MCF 10A (cell line): ENCODE measurements around the gene CXCL8. TPM values are rescaled to one million over a fixed set of nuclear protein-coding genes. Genes with fewer than 3 reads are reported as not detected.

Experiments used
- BruUV-seq: library from RNA; stranded (reverse); fragments of 400-500 nt; replicated peaks from 2 replicates; lab custom pipeline; 2021; lab: Mats Ljungman, UMichigan
- CTCF ChIA-PET: fragments of 300-600 bp; sonication (Branson Sonifier 250); formaldehyde crosslinking; extraction: SDS; loops from one replicate; lab custom pipeline; 2021; ENCODE audit warnings: antibody characterized with exemption, inconsistent platforms; lab: Yijun Ruan, JAX
- POLR2A ChIA-PET: fragments of 300-600, 350-650 bp; sonication (Branson Sonifier 250); formaldehyde crosslinking; extraction: SDS; loops from one replicate; lab custom pipeline; 2020; ENCODE audit warnings: antibody characterized with exemption, inconsistent platforms; lab: Yijun Ruan, JAX
- DNase-seq: peaks from one replicate; pipeline ENCODE4 v3.0.0-alpha.2; 2018; ENCODE audit not compliant: unreplicated experiment
- H3K27ac Mint-ChIP-seq: one replicate; pipeline ENCODE4 v1.8.0; 2022; ENCODE audit warnings: mild to moderate bottlenecking, low read depth, mixed read lengths; ENCODE audit not compliant: unreplicated experiment
- H3K27me3 Mint-ChIP-seq: one replicate; pipeline ENCODE4 v1.8.0; 2022; ENCODE audit warnings: mixed read lengths; ENCODE audit not compliant: insufficient read depth, unreplicated experiment
- H3K36me3 Mint-ChIP-seq: one replicate; pipeline ENCODE4 v1.8.0; 2022; ENCODE audit warnings: mild to moderate bottlenecking, moderate library complexity, mixed read lengths; ENCODE audit not compliant: insufficient read depth, unreplicated experiment
- H3K4me1 Mint-ChIP-seq: one replicate; pipeline ENCODE4 v1.8.0; 2022; ENCODE audit warnings: mixed read lengths; ENCODE audit not compliant: insufficient read depth, unreplicated experiment
- H3K4me3 Mint-ChIP-seq: one replicate; pipeline ENCODE4 v1.8.0; 2022; ENCODE audit warnings: mild to moderate bottlenecking, moderate library complexity, mixed read lengths; ENCODE audit not compliant: unreplicated experiment
- H3K9me3 Mint-ChIP-seq: one replicate; pipeline ENCODE4 v1.8.0; 2022; ENCODE audit warnings: mixed read lengths; ENCODE audit not compliant: unreplicated experiment
- CTCF ChIP-seq: fragments of 200-600 bp; IDR thresholded peaks from one replicate; pipeline ENCODE4 v1.8.0; 2022; ENCODE audit warnings: antibody characterized with exemption, mild to moderate bottlenecking; ENCODE audit not compliant: unreplicated experiment
- intact Hi-C: fragments of 100-400 bp; cut with micrococcal nuclease; formaldehyde crosslinking; loops from 2 replicates; pipeline ENCODE4 v1.14.1; 2022
- total RNA-seq: library from RNA; stranded (reverse); gene quantifications from 2 replicates; pipeline ENCODE4 v1.2.3, GENCODE V29; 2022

The CXCL8 gene
- total RNA-seq, 1 experiment from 2014 or later = 36.2 TPM

GRCh38 chr4:73702796-73703287 lies 37.5 kb upstream of the CXCL8 start:
- no peaks in the 10 kb centered on the region for H3K27me3 Mint-ChIP-seq
- peaks cover 60% of the 10 kb centered on the region for H3K4me1 Mint-ChIP-seq
- no peak for DNase-seq
- no peaks in the 10 kb centered on the region for H3K36me3 Mint-ChIP-seq
- intact Hi-C loops = no loop called here
- H3K4me3 Mint-ChIP-seq = no peak overlapping the region
- ChIA-PET POLR2A (interaction anchor here (0.6 to 1.0 kb wide), 2 partner anchors 20 to 53 kb away, joined by 3 read pairs; no protein-coding TSS in a partner anchor), CTCF (interaction anchor here (0.6 to 1.0 kb wide), 2 partner anchors 49 to 162 kb away, joined by 3 to 4 read pairs; no protein-coding TSS in a partner anchor)
- no TSS peak for BruUV-seq
- no peaks in the 10 kb centered on the region for H3K9me3 Mint-ChIP-seq
- no peak for TF ChIP-seq CTCF
- H3K27ac Mint-ChIP-seq = peak overlapping the region; percentile 95

- peaks cover 57% of the 10 kb centered on the region for H3K4me1 Mint-ChIP-seq
- ChIA-PET POLR2A (interaction anchor here (0.9 to 2.0 kb wide), 7 partner anchors 12 to 444 kb away, joined by 3 to 10 read pairs (median 4); no protein-coding TSS in a partner anchor), CTCF (interaction anchor here (0.5 to 1.8 kb wide), 4 partner anchors 26 to 161 kb away, joined by 3 to 10 read pairs (median 4); no protein-coding TSS in a partner anchor)
- peak overlapping the region; percentile 95 for H3K27ac Mint-ChIP-seq
- no peak overlapping the region for H3K4me3 Mint-ChIP-seq
- TF ChIP-seq CTCF = no peak
- no TSS peak for BruUV-seq
- DNase-seq = no peak
- intact Hi-C loops = no loop called here
- H3K9me3 Mint-ChIP-seq = no peaks in the 10 kb centered on the region
- H3K36me3 Mint-ChIP-seq = no peaks in the 10 kb centered on the region
- H3K27me3 Mint-ChIP-seq = no peaks in the 10 kb centered on the region
These were observed 37.0 kb upstream of the CXCL8 start for GRCh38 chr4:73703320-73703719.

- POLR2A ChIA-PET = interaction anchor here (0.6 to 2.0 kb wide), 16 partner anchors 11 to 445 kb away, joined by 3 to 10 read pairs (median 4); partner anchors contain the start of gene CXCL8
- CTCF ChIA-PET = interaction anchor here (0.6 to 1.8 kb wide), 8 partner anchors 10 to 163 kb away, joined by 3 to 10 read pairs (median 3); no protein-coding TSS in a partner anchor
- Mint-ChIP-seq H3K4me3 (peak overlapping the region; percentile 29), H3K27me3 (no peaks in the 10 kb centered on the region), H3K36me3 (no peaks in the 10 kb centered on the region), H3K27ac (peak overlapping the region; percentile 95), H3K9me3 (no peaks in the 10 kb centered on the region), H3K4me1 (peaks cover 58% of the 10 kb centered on the region)
- TF ChIP-seq CTCF = no peak
- TSS peak; percentile 77 for BruUV-seq
- intact Hi-C loops = no loop called here
- DNase-seq = peak; percentile 99
These were observed 35.9 kb upstream of the CXCL8 start for GRCh38 chr4:73704314-73705055.

- Mint-ChIP-seq H3K4me3 (peak overlapping the region; percentile 29), H3K4me1 (peaks cover 63% of the 10 kb centered on the region), H3K27ac (peak overlapping the region; percentile 95), H3K9me3 (no peaks in the 10 kb centered on the region), H3K27me3 (no peaks in the 10 kb centered on the region), H3K36me3 (no peaks in the 10 kb centered on the region)
- TSS peak; percentile 91 for BruUV-seq
- ChIA-PET POLR2A (interaction anchor here (0.6 to 2.0 kb wide), 15 partner anchors 10 to 404 kb away, joined by 3 to 10 read pairs (median 5); partner anchors contain the start of gene CXCL8), CTCF (interaction anchor here (0.6 to 1.8 kb wide), 9 partner anchors 10 to 303 kb away, joined by 3 to 10 read pairs (median 3); no protein-coding TSS in a partner anchor)
- intact Hi-C loops = no loop called here
- no peak for TF ChIP-seq CTCF
- DNase-seq = peak; percentile 62
These were observed 35.3 kb upstream of the CXCL8 start for GRCh38 chr4:73705056-73705432.
